NCI-H146 (cell line): ENCODE measurements around the gene NR2E3.

ENCODE experiments used
- DNase-seq: peaks from one replicate; lab custom pipeline; 2025; lab: John Stamatoyannopoulos, UW

NR2E3 gene

GRCh38 chr15:71810256-71811035, at the start of gene NR2E3:
Gene NR2E3, plus strand, starts transcription at chr15:71810554. Its CDS starts 190 bp downstream, at chr15:71810744.
- DNase-seq: peak; percentile 84

GRCh38 chr15:71760852-71761251, 49.5 kb upstream of the NR2E3 start:
- DNase-seq: no peak

DNA sequence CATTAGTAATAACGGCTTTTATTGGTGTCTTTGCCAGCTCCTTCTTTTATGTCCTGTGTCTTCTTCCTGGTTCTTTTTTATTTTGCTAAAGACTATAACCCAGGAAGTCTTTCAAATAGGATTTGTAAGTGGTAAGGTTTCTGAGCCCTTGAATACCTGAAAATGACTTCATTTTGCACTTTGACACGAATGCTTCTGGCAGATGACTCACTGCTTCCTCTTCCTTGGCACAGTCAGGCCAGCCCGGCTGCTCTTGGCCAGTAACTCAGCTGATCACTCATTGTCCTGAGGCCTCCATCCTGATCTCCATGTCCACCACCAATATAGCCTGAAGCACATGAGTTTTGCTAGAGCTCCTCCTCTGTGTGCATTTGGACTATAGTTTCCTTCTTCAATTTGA, 48.7 kb upstream of the NR2E3 start:
- no peak for DNase-seq

DNA sequence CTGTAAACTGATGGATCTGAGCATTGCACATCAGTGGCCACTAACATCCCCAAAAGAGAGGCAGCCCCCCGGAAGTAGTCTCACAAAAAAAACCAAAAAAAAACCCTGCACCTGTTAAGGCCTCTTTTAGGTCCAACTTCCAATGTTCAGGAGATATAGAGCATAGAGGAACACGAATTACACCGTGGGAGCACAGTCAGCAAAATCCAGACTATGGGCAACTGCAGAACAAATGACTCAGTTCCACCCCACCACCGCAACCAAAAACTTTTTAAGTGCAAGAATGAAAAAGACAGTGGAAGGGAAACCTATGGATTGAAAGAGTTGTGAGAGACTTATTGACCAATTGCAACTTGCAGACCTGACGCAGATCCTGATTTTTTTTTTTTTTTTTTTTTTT, 42.2 kb upstream of the NR2E3 start:
- DNase-seq: no peak

DNA sequence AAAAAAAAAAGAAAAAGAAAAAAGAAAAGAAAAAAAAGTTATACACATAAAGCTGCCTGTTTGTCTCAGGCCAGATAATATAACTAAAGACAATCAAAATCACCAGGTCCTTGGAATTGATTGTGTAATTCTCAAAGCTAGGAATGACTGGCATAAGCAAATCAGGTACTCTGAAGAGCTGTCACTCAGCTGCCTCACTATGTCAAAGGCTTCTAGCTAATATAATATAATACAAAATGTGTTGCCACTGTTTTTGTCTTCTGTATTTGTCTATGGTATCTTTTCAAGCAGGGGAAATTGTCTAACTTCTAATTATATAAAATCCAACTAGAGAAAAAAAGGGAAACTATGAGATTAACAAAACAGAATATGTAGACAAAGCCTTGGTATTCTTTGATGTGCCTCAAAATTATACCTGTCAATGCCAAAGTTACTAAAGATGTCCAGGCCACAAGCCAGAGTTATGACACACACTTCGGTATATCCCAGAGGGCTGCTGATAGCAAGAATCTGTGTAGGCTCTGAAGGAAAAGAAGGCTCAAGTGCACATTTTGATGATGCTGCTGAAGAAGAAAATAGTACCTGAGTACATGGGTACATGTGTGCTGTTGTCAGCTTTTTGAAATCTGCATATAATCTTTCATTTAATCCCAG, 37.0 kb upstream of the NR2E3 start:
- DNase-seq: no peak

DNA sequence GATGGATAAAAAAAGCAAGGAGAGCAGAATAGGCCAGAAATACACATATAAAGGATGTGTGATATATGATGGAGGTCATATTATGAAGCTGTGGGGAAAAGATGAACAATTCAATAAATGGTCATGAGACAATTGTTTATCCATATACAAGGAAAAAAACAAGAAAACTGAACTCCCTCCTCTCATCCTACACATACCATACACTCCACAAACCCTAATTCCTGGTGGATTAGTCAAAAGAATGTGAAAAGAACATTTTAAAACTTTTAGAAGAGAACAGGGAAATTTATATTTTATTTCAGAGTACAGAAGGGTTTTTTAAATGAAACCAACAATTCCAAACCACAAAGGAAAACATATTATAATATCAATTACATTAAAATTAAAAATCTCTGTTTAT, 34.5 kb upstream of the NR2E3 start:
- DNase-seq: no peak

DNA sequence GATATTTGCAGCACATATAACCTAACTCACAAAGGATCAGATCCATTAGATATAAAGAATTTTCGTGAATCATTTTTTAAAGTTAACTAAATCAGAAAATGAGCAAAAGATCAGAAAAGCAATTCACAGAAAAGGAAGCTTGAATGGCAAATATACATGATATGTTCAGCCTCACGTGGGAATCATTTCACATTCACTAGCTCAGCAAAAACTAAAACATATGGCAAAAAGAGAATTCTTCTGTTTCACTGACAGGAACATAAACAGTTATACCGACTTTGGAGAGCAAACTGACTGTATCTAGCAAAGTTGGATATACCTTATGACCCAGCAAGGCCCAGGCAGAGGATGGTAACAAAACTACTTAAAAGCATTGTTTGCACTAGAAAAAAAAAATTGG, 34.0 kb upstream of the NR2E3 start:
- DNase-seq: no peak

- no peak for DNase-seq
Observed at GRCh38 chr15:71777216-71777943, 33.0 kb upstream of the NR2E3 start.

- no peak for DNase-seq
Observed at GRCh38 chr15:71779073-71779797, 31.1 kb upstream of the NR2E3 start.

DNA sequence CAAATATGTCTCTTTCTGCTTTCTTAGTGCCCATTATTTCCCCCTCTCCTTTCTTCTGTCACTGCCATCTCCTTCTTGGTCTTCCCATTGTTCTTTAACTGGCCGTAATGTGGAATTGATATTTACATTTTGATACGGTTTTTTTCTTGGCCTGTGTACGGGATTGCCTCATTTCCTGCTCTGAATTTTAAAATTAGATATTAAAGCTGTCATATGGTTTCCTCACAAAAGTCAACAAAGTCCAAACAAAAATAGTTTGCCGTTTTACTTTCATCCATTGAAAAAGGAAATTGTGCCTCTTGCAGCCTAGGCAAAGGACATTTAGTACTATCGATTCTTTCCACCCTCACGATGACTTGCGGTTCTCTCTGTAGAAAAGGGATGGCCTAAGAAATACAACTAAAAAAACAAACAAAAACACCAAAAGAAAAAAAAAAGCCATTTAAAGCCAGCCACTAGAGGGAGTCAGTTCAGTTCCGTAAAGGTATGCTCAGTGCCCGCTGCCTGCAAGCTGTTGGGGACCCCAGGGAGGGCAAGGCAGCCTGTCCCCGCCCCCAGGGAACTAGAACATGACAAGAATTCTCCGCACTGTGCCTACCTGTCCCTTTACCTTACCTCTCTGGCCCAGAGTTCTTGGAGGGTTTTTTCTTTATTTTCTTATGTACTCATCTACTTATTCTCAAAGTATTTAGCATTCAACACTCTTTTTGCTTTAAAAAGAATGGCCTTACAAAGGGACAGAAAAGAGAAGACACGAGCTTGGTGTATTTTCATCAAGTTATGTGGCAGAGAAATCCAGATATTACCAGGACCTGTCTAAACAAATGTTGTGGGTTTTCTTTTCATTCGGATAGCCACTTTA, 30.0 kb upstream of the NR2E3 start:
- DNase-seq: peak; percentile 21

DNA sequence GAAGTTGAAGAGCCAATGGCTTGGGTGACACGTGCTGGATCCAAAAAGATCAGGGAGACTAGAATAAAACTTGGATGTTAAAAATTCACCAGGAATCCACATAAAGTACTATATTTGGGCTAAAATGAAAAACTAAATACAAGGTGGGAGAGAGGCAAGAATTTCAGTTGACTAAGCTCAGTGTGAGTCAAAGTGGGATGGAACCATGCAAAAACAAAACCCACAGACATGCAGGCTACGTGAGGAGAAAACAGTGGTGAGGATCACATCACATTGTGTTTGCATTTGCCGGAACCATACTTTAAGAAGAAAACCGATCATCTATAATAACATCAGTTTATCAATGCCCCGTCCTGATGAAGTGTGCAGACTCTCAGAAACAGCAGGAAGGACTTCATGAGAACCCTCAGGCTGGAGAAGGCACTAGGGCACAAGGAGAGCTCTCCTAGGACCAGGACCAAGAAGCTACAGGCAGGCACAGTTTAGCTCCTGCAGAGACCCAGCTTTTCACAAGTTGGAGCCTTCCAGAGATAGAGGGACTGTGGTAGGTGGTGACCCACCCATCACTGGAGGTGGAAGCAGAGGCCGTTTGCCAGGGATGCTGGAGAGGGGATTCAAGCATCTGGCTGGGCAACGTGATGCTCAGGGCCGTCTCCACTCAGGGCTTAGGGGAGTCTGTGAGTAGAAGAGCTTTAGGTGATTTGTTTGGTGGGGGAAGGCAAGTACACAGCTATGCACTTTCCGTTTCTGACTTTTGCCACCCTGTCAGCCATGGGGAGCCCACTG, 29.0 kb upstream of the NR2E3 start:
- no peak for DNase-seq

DNA sequence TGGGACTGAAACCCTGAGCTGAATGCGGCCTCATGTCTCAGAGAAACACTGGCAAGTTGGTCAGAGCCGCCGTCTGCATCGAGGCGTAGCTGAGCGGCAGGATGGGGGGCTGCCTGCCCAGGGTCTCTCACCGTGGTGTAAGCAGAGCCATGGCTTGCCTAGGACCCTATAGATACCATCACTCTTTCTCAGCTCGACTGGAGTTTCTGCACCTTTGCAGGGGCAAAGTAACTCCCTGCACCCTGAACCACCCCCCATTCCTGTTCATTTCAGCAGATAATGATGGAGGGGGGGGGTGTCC, 28.4 kb upstream of the NR2E3 start:
- no peak for DNase-seq

DNA sequence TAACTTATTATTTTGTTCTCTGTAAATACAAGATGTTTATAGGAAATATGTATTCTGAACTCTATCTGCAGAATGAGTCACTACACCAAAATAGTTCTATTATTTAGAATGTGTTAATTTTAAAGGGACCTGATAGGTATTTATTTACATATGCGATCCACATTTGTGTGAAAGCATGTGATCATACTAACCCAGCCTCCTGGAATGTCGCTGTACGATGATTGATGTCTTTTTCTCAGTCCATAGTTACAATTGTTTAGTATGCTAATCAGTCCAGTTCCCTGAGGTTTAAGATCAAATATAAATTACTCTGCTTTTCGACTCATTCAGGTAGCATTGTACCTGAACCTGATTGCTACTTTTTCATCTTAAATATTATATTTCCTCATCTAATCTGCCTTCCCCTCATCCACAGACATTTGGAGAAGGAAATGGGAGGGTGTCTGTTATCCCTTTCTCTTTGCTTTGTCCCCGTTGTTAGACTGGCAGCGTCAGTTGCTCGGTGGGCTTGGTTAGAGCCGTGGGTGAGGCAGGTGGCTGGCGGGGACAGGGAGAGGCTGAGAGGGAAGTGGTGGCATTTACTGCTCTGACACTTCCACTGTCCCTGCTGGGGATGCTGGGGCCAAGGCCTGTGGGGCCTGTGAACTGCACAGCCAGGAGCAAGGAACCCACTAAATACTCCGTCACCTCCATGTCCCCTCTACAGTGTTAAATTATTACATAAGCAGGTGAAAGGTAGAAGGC, 27.8 kb upstream of the NR2E3 start:
- no peak for DNase-seq

DNA sequence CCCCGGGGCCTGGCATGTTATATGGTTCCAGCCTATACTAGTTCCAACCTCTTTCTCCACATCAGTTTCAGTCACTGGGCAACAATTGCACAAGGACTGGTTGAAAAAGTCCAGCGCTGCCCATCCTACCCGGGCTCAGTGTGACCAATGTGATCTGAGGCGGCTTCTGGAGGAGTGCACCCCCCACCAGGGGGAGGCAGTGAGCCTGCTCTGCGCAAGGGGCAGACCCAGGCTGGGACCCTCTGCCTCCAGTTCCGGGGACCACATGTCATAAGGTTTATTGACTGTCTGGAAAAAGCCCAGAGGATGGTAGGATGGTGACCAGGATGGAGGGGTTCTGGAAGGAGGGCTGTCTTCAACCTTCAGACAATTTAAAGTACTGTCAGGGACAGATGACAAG, 25.6 kb upstream of the NR2E3 start:
- DNase-seq: no peak

DNA sequence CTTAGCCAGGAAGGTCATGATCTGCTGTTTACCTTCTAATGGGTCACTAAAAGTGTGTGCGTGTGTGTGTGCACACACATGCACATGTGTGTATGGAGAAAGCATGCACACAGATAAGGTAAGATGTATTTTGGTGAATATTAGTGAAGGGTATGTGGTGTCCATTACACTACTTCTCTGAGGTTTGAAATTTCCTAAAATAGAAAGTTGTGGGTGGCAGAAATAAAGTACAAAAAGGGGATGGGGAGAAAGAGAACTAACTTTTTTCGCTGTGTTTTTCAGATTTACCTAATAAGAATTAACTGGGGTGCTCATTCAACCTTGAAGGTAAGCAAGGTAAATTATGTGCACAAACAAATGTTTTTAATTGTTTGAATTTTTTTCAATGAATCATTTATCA, 24.4 kb upstream of the NR2E3 start:
- DNase-seq: no peak

GRCh38 chr15:71786673-71787072, 23.7 kb upstream of the NR2E3 start:
- DNase-seq: no peak

- DNase-seq: no peak
Observed at GRCh38 chr15:71788646-71789579, 21.4 kb upstream of the NR2E3 start.

GRCh38 chr15:71789616-71790015, 20.7 kb upstream of the NR2E3 start:
- DNase-seq: no peak

GRCh38 chr15:71790081-71790480, 20.3 kb upstream of the NR2E3 start:
- DNase-seq: no peak
